ENCODE data around the gene RABAC1.

RABAC1 gene, protein sequence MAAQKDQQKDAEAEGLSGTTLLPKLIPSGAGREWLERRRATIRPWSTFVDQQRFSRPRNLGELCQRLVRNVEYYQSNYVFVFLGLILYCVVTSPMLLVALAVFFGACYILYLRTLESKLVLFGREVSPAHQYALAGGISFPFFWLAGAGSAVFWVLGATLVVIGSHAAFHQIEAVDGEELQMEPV

DNA sequence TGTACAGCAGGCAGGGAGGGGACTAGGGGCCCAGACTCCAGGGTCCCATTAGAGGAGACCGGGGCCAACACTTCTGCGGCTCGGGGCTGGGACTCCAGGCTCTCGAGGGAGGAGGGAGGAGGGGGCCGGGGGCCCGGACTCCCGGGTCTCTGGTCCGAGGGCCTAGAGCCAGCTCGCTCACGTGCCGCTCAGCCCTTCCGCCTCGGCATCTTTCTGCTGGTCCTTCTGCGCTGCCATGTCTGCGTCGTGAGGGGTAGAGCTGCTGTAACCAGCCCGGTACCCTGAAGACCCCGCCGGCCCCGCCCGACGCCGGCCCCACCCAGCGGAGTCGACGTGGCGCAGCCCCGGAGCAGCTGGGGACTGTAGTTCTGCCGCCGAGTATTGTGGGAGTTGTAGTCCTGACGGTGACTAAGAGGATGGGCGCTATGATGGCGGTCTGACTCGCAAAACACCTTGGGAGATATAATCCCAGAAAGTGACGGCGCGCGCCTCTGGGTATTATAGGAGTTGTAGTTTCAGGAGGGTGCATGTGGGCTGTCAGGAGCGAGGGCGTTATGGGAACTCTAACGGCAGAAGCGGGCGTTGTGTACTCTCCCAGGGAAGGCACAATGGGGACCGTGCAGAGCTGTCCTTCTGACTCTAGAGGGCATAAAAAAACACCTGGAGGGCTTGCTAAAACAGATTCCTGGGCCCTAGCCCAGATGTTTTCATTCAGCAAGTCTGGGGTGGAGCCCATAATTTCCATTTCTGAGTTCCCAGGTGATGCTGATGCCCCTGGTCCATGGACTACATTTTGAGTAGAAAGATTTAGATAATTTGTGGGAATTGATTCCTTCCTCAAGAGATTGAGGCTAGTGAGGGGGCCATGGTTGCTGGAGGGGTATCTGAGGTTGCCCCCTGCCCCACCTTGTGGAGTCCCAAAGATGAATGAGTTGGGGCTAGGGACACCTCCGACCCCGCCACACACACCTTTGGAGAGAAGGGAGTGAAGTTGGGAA, at the start of gene RABAC1:
Gene RABAC1, minus strand, starts transcription at position 266 of the 998 bp plus-strand sequence. Its CDS starts 29 bp downstream, at position 237.
- peak; percentile 95 for DNase-seq (ENCODE audit: low spot score)
- TF ChIP-seq, protein P1, sequence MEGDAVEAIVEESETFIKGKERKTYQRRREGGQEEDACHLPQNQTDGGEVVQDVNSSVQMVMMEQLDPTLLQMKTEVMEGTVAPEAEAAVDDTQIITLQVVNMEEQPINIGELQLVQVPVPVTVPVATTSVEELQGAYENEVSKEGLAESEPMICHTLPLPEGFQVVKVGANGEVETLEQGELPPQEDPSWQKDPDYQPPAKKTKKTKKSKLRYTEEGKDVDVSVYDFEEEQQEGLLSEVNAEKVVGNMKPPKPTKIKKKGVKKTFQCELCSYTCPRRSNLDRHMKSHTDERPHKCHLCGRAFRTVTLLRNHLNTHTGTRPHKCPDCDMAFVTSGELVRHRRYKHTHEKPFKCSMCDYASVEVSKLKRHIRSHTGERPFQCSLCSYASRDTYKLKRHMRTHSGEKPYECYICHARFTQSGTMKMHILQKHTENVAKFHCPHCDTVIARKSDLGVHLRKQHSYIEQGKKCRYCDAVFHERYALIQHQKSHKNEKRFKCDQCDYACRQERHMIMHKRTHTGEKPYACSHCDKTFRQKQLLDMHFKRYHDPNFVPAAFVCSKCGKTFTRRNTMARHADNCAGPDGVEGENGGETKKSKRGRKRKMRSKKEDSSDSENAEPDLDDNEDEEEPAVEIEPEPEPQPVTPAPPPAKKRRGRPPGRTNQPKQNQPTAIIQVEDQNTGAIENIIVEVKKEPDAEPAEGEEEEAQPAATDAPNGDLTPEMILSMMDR (IDR thresholded peaks at IDR 0.05; ENCODE audit: extremely low read depth, missing control alignments): no peak

DNA sequence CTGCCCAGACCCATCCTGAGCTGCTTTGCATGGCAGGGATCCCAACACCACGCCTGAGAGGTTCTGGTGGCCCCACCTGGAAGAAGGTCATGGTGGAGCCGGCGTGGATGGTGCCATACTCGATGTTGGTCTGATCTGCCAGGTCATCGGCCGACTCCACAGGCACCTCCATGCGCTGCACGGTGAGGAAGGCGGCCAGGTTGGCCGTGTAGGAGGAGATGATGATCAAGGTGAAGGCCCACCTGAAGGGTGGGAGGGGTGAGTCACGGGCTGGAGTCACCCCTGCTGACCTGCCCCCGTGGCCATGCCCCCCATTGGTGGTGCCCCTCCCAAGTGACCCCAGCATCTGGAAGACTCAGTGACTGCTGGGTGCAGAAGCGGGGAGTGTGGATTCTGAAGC, 47.4 kb upstream of the RABAC1 start:
- DNase-seq (ENCODE audit: low spot score): no peak
- TF ChIP-seq, protein P1 (IDR thresholded peaks at IDR 0.05; ENCODE audit: extremely low read depth, missing control alignments): no peak

DNA sequence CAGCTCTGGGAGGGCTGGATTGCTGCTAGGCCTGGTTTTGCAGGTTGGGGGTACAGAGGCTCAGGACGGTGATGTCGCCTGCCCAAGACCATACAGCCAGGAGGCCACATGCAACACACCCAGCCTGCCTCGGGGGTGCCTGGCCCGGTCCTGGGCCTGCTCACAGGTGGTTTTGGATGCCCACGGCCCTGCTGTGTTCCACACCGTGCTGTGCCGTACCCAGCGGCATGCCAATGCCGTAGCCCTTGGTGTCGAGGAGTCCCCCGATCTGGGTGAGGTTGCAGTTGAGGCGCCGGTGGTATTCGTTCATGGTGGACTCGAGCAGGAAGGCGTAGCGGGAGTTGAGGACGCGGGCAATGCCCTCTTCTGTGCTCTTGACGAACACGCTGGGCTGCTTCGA, 46.4 kb upstream of the RABAC1 start:
- TF ChIP-seq, protein P1 (IDR thresholded peaks at IDR 0.05; ENCODE audit: extremely low read depth, missing control alignments): no peak
- no peak for DNase-seq (ENCODE audit: low spot score)

DNA sequence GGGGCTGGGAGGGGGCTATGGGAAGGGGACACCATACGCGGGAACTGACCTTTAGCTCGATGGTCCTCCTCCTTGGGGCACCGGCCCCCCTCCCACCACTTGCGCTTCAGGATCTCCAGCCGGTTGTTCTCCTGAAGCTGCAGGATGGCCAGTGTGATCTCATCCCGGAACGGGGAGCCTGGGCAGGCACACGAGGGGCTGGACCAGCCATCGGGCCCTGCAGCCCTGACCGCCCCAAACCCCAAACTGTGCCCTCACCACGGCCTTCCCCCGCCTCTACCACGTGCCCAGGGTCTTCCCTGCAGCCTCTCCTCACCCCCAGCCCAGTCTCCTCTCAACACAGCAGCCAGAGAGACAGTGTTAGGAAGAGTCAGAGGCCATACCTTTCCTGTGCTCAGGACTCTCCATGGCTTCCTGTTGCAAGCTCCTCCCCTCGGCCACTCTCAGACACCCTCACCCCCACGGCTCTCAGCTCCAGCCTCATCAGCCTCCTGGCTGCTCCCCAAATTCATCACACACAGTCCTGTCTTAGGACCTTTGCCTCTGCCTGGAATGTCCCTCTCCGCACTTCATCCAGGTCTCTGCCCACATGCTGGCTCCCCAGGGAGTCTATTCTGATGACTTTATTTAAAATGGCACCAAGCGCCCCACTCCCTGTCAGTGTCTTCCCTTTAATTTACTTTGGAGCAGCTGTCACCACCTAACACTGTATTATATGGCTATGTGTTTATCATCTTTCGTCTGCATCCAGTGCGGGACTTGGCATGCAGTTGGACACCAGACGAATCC, 44.6 kb upstream of the RABAC1 start:
- TF ChIP-seq, protein P1 (IDR thresholded peaks at IDR 0.05; ENCODE audit: extremely low read depth, missing control alignments): no peak
- no peak for DNase-seq (ENCODE audit: low spot score)

DNA sequence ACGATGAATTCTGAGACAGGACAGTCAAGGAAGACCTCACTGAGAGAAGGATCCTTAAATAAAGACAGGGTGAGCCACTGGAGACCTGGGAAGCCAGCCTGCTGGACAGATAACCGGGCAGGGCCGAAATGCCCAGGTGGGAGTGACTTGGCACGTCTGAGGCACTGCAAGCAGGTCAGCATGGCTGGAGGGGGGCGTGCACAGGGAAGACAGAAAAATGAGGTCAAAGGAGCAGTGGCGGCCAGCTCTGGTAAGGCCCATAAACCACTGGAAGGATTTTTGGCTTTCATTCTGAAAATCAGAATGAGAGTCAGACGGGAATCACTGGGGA, 40.7 kb upstream of the RABAC1 start:
- DNase-seq (ENCODE audit: low spot score): no peak
- TF ChIP-seq, protein P1 (IDR thresholded peaks at IDR 0.05; ENCODE audit: extremely low read depth, missing control alignments): no peak

DNA sequence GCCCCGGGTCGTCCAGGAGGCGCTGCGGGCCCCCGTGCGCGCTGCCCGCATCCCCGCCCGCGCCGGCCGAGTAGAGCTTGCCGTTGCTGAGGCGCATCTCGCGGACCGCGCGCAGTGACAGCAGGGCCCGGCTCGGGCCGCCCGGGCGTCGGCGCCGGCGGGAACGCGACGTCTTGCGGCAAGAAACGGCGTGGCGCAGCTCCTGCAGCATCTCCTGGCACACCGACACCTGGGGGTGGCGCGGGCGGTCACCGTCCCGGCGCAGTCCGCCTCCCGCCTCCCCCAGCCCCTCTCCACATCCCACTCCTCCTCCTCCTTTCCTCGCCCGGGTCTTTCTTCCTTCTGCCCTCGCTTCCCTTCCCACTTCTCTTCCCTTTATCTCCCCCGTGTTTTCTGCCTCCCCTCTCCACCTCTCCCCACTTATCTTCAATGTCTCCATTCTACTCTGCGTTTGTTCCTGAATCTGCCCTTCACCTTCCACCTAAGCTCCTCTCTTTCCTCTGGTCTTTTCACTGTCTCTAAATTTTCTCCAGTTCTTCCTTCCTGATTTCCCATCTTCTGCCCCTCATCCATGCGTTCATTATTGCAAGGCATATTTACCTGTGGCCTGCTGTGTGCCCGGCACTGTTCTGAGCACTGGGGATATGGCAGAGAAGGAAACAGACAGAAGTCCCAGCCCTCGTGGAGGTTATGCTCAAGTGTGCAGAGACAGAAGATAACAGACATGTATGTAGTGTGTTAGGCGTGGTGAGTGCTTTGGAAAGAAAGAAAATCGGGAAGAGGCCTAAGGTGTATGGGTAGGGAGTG, 40.2 kb upstream of the RABAC1 start:
- TF ChIP-seq, protein P1 (IDR thresholded peaks at IDR 0.05; ENCODE audit: extremely low read depth, missing control alignments): no peak
- no peak for DNase-seq (ENCODE audit: low spot score)
